ENCODE measurements around the gene PLCXD3. TPM values are rescaled to one million over a fixed set of nuclear protein-coding genes. Genes with fewer than 3 reads are reported as not detected.

The PLCXD3 gene
- total RNA-seq, 1 donor from 2014 or later = 7.2 TPM

DNA sequence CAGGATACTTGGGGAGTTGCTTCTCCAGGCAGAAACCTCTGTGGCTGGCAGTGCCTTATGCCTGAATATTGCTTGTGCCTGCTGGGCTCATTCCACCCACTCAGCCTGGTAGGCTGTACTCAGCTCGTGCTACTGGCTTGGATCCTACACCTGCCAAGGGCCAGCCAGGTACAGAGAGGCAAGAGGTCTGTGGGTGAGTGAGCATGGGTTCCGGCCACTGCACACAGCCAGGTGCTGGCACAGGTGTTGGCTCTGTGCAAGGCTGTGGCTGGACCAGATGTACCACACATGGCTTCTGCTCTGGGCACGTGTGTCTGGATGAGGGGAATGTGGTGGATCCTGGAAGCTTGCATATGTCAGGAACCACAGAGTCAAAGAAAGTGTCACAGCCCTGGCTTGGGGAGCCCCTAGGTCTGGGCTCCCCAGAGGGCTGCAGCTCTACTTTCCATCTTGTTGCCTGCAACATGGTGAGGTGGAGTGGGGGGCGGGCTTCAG is 220.4 kb downstream of the PLCXD3 start:
- Histone ChIP-seq H3K36me3 (no peaks in the 10 kb centered on the region), H3K27me3 (no peaks in the 10 kb centered on the region), H3K27ac (no peak overlapping the region), H3K4me3 (no peak overlapping the region), H3K4me1 (no peaks in the 10 kb centered on the region), H3K9me3 (no peaks in the 10 kb centered on the region)
- no peak for TF ChIP-seq CTCF (IDR thresholded peaks at IDR 0.05)
- intact Hi-C loops (cut with DNase I) = no loop called here
- DNase-seq (ENCODE audit: low spot score in 2 of 2) = no peak

DNA sequence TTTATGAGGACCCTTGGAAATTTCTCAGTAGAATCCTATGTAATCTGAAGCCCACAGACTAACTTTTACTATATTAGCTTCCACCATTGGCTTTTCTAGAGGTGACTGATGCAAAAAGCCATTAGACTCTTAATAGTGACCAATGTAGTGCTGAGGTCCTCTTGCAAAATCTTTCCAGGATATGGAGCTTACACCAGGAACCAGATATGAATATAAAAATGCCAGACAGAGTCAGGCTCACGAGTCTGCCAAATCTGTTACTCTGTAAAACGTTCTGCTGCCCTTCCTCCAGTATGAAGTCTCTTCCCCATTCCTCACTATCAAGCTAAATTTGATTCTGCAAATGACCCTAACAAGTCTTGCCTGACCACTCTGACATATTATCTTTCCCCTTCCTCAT is 223.7 kb downstream of the PLCXD3 start:
- no peak for TF ChIP-seq CTCF (IDR thresholded peaks at IDR 0.05)
- DNase-seq (ENCODE audit: low spot score in 2 of 2) = no peak

GRCh38 chr5:41286165-41286564 is 224.2 kb downstream of the PLCXD3 start:
- intact Hi-C loops (cut with DNase I) = no loop called here
- Histone ChIP-seq H3K4me1 (no peaks in the 10 kb centered on the region), H3K4me3 (no peak overlapping the region), H3K9me3 (no peaks in the 10 kb centered on the region), H3K27me3 (no peaks in the 10 kb centered on the region), H3K36me3 (no peaks in the 10 kb centered on the region), H3K27ac (no peak overlapping the region)
- TF ChIP-seq CTCF (IDR thresholded peaks at IDR 0.05) = no peak
- no peak for DNase-seq (ENCODE audit: low spot score in 2 of 2)

More for the DNA sequence above, 223.7 kb downstream of the PLCXD3 start:
- no peak overlapping the region for H3K4me3 ChIP-seq
- no peaks in the 10 kb centered on the region for H3K9me3 ChIP-seq
- no peaks in the 10 kb centered on the region for H3K27me3 ChIP-seq
- no peaks in the 10 kb centered on the region for H3K36me3 ChIP-seq
- H3K27ac ChIP-seq = no peak overlapping the region
- no peaks in the 10 kb centered on the region for H3K4me1 ChIP-seq
- intact Hi-C loops (cut with DNase I) = no loop called here

GRCh38 chr5:41284938-41285337 is 225.5 kb downstream of the PLCXD3 start:
- intact Hi-C loops (cut with DNase I) = no loop called here

GRCh38 chr5:41281215-41281810 is 229.1 kb downstream of the PLCXD3 start:
- Histone ChIP-seq H3K27me3 (no peaks in the 10 kb centered on the region), H3K4me1 (no peaks in the 10 kb centered on the region), H3K4me3 (no peak overlapping the region), H3K36me3 (no peaks in the 10 kb centered on the region), H3K27ac (no peak overlapping the region), H3K9me3 (no peaks in the 10 kb centered on the region)
- no peak for TF ChIP-seq CTCF (IDR thresholded peaks at IDR 0.05)
- intact Hi-C loops (cut with DNase I) = no loop called here
- DNase-seq (ENCODE audit: low spot score in 2 of 2) = no peak

More at GRCh38 chr5:41284938-41285337, 225.5 kb downstream of the PLCXD3 start:
- H3K4me1 ChIP-seq = no peaks in the 10 kb centered on the region
- H3K4me3 ChIP-seq = no peak overlapping the region
- no peak overlapping the region for H3K27ac ChIP-seq
- no peaks in the 10 kb centered on the region for H3K27me3 ChIP-seq
- H3K9me3 ChIP-seq = no peaks in the 10 kb centered on the region
- no peak for DNase-seq (ENCODE audit: low spot score in 2 of 2)
- no peak for TF ChIP-seq CTCF (IDR thresholded peaks at IDR 0.05)
- no peaks in the 10 kb centered on the region for H3K36me3 ChIP-seq

Measured in ascending aorta (tissue), 2 donors.